ENCODE results near the gene SMARCAL1. TPM values are rescaled to one million over a fixed set of nuclear protein-coding genes. Genes with fewer than 3 reads are reported as not detected.

SMARCAL1 gene
- polyA plus RNA-seq, 6 donors from 2014 or later, result 15.5 to 28.1 (median 23.4) TPM

DNA sequence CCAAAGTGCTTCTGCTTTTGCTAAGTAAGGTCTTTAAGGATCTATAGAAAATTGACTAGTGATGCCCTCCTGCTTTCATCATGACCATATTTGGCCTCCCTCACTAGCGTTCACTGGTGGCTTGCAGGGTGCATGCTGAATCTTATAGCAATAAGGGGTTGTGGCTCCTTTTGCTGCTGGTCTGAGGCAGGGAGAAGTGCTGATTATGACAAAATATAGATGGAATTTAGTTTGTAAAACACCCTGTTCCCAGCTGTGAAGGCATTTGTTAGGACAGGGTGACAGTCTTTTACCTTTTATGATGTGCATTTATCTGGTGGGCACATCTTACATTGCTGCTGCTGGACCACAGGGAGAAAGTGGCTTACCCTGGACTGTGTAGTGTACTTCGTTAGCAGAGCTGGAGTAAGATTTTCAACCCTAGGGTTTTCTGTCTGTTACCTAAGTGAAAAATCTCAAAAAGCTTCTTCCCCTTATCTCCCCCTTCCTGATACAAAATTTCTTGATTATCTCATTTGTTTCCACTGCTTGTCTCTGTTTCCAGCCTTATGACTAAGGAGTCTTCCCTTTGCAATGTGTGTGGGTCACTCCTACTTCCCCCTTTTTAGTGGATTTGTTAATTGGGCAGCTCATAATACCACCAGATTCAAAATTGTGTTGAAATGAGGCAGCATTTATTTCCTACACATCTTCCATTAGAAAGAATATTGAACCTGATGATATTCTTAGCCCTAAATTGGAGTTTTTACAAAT lies 65.2 kb downstream of the SMARCAL1 start:
- no peaks in the 10 kb centered on the region for H3K27me3 Mint-ChIP-seq
- no peak overlapping the region for H3K27ac Mint-ChIP-seq
- no peak for DNase-seq
- peaks cover 11 to 17% of the 10 kb centered on the region in 2 donors for H3K36me3 Mint-ChIP-seq
- peaks cover 7 to 20% (median 11%) of the 10 kb centered on the region in 3 donors for H3K4me1 Mint-ChIP-seq
- no peak for ATAC-seq (ENCODE audit: low read depth in 2 of 2)
- H3K9me3 Mint-ChIP-seq, result no peaks in the 10 kb centered on the region
- no peak overlapping the region for H3K4me3 Mint-ChIP-seq

DNA sequence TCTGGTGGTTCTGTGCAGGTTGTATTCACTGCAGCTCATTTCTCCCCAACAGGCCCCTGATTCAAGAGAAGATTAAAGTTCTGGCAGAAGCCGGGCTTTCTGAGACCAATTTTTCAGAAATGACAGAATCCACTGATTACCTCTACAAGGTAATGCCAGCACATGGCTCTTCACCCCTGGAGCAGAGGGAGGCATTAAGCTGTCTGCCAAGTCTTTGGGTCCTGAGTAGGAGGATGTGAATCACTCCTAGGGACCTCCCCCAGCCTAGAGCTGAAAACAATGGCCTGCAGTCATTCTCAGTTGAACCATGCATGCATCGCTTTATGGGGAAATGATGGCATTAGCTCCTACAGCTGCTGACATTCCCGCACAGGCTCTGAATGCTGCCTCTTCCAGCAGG lies 65.9 kb downstream of the SMARCAL1 start:
- DNase-seq (no peak), ATAC-seq (ENCODE audit: low read depth in 2 of 2) (no peak)
- no peak overlapping the region for H3K4me3 Mint-ChIP-seq
- peaks cover 7 to 20% (median 11%) of the 10 kb centered on the region in 3 donors for H3K4me1 Mint-ChIP-seq
- H3K36me3 Mint-ChIP-seq, result peaks cover 11 to 20% of the 10 kb centered on the region in 2 donors
- H3K27me3 Mint-ChIP-seq, result no peaks in the 10 kb centered on the region
- no peaks in the 10 kb centered on the region for H3K9me3 Mint-ChIP-seq
- no peak overlapping the region for H3K27ac Mint-ChIP-seq

DNA sequence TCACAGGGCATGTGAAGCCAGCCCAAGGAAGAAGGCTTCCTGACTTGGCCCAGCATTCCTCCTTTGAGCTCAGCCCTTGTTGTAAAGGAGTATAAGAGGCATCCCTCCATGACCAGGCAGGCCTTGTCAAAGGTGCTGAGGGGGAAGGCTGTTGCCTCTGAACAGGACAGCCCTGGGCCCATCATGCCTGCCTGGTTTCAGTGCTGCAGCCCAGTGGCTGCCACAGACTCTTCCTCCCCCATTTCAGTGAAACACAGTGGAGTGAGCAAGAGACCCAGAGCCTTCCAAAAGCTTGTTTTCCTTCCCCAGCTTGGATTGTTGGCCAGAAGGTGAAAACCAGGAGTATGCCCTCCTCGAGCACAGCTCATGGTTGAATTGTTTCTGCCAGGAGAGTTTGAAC lies 66.5 kb downstream of the SMARCAL1 start:
- peaks cover 11 to 20% of the 10 kb centered on the region in 2 donors for H3K36me3 Mint-ChIP-seq
- H3K27ac Mint-ChIP-seq, result no peak overlapping the region

DNA sequence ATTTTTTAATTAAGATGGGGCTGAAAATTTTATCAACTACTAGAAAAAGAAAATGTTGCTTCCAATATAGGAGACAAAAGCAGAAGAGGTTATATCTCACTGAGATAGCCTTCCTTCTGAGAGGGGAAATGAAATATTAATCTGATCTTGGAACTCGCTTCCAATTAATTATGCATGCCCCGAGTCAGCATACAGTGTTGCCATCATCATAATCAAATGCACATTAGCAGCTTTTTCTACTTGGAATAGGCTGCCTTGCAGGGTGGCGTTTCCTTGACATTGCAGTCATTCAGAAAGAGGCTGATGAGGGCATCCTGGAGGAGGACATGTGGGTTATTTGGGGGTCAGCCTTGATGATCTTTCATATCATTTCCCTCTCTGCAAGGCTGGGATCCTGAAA lies 67.9 kb downstream of the SMARCAL1 start:
- H3K36me3 Mint-ChIP-seq, result peaks cover 11 to 20% of the 10 kb centered on the region in 2 donors
- H3K9me3 Mint-ChIP-seq, result no peaks in the 10 kb centered on the region

More for the DNA sequence above, 66.5 kb downstream of the SMARCAL1 start:
- Mint-ChIP-seq H3K4me3 (no peak overlapping the region), H3K4me1 (peaks cover 7 to 20% (median 11%) of the 10 kb centered on the region in 3 donors), H3K9me3 (no peaks in the 10 kb centered on the region), H3K27me3 (no peaks in the 10 kb centered on the region)
- ATAC-seq (ENCODE audit: low read depth in 2 of 2) (no peak), DNase-seq (no peak)

DNA sequence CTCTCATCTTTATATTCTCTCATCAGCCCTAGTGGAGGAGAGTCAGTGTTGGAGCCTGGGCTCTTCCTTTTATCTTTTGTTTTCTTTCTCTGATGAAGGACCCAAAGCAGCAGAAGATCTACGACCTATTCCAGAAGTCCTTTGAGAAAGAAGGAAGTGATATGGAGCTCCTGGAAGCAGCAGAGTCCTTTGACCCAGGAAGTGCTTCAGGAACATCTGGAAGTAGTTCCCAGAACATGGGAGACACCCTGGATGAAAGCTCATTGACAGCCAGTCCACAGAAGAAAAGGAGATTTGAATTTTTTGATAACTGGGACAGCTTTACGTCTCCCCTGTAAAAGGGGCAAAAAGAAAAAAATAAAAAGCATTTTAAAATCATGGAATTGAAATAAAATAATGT lies 70.4 kb downstream of the SMARCAL1 start:
- Mint-ChIP-seq H3K4me3 (no peak overlapping the region), H3K27me3 (no peaks in the 10 kb centered on the region), H3K36me3 (peaks cover 11 to 20% of the 10 kb centered on the region in 2 donors), H3K4me1 (no peaks in the 10 kb centered on the region), H3K27ac (no peak overlapping the region), H3K9me3 (no peaks in the 10 kb centered on the region)
- no peak for ATAC-seq (ENCODE audit: low read depth in 2 of 2)
- DNase-seq, result no peak

More for the DNA sequence above, 67.9 kb downstream of the SMARCAL1 start:
- Mint-ChIP-seq H3K27ac (no peak overlapping the region), H3K4me3 (no peak overlapping the region), H3K27me3 (no peaks in the 10 kb centered on the region), H3K4me1 (peaks cover 5 to 12% (median 6%) of the 10 kb centered on the region in 3 donors)
- DNase-seq (no peak), ATAC-seq (ENCODE audit: low read depth in 2 of 2) (no peak)

DNA sequence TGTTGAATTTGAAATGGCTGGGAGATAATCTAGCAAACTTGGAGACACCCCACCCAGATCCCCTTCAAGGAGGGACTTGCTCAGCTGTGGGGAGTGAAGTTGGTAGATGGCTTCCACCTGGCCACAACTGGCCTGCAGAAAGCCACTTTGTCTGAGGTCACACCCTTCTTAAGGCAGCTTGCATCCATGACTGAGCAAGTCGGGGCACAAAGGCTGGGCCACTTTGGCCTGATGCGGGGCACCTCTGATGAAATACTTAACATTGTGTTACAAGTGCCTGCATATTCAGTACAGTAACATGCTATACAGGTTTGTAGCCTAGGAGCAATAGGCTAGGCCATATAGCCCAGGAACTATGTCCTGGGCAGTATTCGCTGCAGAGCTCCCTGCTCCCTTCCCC lies 73.0 kb downstream of the SMARCAL1 start:
- no peak for DNase-seq
- Mint-ChIP-seq H3K9me3 (no peaks in the 10 kb centered on the region), H3K27ac (no peak overlapping the region), H3K27me3 (no peaks in the 10 kb centered on the region), H3K36me3 (peaks cover 9 to 18% of the 10 kb centered on the region in 2 donors), H3K4me1 (peaks cover 2 to 9% (median 2%) of the 10 kb centered on the region in 3 donors), H3K4me3 (no peak overlapping the region)
- no peak for ATAC-seq (ENCODE audit: low read depth in 2 of 2)

DNA sequence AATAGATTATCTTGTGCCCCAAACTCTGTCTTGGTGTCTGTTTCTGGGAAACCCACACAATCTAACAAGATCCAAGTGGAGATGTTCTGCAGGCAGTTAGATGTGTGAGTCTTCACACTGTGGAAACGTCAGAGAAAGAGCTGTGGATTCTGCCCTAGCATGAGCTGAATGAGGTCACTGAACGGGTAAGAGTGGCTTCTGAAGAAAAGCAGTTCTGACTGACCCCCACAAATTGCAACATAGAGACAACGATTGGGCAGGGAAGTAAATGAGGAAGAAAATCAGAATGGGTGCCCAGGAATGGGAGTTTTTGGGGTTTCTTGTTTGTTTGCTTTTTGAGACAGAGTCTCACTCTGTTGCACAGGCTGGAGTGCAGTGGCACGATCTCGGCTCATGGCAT lies 73.5 kb downstream of the SMARCAL1 start:
- Mint-ChIP-seq H3K27ac (peak overlapping the region in 1 of 6 donors; percentile 33), H3K27me3 (no peaks in the 10 kb centered on the region), H3K9me3 (no peaks in the 10 kb centered on the region), H3K4me3 (no peak overlapping the region), H3K36me3 (peaks cover 4 to 13% of the 10 kb centered on the region in 2 donors), H3K4me1 (peaks cover 2 to 9% (median 7%) of the 10 kb centered on the region in 3 donors)
- DNase-seq, result no peak
- ATAC-seq (ENCODE audit: low read depth in 2 of 2), result no peak

DNA sequence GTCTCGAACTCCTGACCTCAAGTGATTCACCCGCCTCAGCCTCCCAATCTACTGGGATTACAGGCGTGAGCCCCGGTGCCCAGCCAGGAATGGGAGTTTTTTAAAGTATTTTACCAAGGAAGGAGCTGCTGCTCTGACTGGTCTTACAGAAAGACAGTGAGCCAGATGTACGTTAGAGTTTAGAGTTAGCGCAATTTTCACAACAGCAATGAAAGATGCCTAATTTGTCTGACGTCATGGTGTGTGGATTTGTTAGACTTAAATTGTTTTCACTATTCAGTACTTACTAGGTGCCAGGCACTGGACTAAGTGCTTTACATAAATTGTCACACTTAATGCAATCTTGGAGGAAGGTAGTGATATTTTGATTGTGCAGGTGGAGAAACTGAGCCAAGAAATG lies 74.0 kb downstream of the SMARCAL1 start:
- peaks cover 0 to 11% of the 10 kb centered on the region in 2 donors for H3K36me3 Mint-ChIP-seq
- no peaks in the 10 kb centered on the region for H3K9me3 Mint-ChIP-seq
- H3K27ac Mint-ChIP-seq, result peak overlapping the region in 1 of 6 donors; percentile 33
- H3K4me1 Mint-ChIP-seq, result peaks cover 2 to 10% (median 9%) of the 10 kb centered on the region in 3 donors
- no peak for DNase-seq
- no peak for ATAC-seq (ENCODE audit: low read depth in 2 of 2)
- no peak overlapping the region for H3K4me3 Mint-ChIP-seq
- no peaks in the 10 kb centered on the region for H3K27me3 Mint-ChIP-seq

DNA sequence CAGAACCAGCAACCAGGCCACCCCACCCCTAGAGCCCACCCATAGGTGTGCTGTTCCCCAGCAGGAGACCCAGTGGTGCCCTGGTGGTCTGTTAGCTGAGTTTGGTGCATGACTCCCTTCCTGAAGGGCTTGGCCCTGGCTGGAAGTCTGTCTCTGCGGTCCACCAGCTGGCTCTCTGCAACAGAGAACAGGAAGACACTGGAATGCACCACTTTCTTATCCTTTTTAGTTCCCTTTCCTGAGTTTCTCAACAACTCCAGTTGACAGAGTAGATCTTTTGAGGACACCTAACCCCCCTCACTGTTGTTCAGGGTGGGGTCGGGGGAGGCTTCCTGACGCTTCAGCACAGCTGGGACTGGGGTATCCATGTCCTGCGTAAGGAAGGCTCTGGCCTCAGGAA lies 74.4 kb downstream of the SMARCAL1 start:
- ATAC-seq (ENCODE audit: low read depth in 2 of 2), result no peak
- Mint-ChIP-seq H3K9me3 (peaks cover 0 to under 1% (median 0%) of the 10 kb centered on the region in 7 donors), H3K4me3 (no peak overlapping the region), H3K36me3 (peaks cover 0 to 10% of the 10 kb centered on the region in 2 donors), H3K4me1 (peaks cover 4 to 12% (median 10%) of the 10 kb centered on the region in 3 donors), H3K27me3 (no peaks in the 10 kb centered on the region), H3K27ac (no peak overlapping the region)
- no peak for DNase-seq

DNA sequence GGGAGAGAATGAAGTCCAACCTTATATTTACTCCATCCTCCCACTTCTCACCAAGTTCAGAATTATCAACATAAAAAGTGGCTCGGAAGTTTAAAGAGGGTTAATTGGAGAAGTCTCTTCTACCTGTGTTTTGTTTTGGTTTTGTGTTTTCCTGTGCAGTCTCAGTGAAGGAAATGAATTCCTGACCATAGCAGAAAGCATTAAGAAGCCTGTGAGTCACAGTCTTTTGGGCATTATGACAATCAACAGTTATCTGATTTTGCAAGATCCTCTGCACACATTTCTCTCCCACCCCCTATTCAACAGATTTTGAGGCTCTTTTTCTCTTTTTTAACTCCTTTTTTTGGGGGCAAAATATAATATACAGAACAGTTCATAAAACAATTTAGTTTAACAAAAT lies 77.8 kb downstream of the SMARCAL1 start:
- ATAC-seq (ENCODE audit: low read depth in 2 of 2) (no peak), DNase-seq (no peak)
- Mint-ChIP-seq H3K4me3 (no peak overlapping the region), H3K9me3 (peaks cover 0 to 4% (median 0%) of the 10 kb centered on the region in 7 donors), H3K27me3 (no peaks in the 10 kb centered on the region), H3K27ac (peak overlapping the region in 2 of 6 donors; percentile 37 to 69), H3K36me3 (no peaks in the 10 kb centered on the region), H3K4me1 (peaks cover 23 to 36% (median 35%) of the 10 kb centered on the region in 3 donors)

DNA sequence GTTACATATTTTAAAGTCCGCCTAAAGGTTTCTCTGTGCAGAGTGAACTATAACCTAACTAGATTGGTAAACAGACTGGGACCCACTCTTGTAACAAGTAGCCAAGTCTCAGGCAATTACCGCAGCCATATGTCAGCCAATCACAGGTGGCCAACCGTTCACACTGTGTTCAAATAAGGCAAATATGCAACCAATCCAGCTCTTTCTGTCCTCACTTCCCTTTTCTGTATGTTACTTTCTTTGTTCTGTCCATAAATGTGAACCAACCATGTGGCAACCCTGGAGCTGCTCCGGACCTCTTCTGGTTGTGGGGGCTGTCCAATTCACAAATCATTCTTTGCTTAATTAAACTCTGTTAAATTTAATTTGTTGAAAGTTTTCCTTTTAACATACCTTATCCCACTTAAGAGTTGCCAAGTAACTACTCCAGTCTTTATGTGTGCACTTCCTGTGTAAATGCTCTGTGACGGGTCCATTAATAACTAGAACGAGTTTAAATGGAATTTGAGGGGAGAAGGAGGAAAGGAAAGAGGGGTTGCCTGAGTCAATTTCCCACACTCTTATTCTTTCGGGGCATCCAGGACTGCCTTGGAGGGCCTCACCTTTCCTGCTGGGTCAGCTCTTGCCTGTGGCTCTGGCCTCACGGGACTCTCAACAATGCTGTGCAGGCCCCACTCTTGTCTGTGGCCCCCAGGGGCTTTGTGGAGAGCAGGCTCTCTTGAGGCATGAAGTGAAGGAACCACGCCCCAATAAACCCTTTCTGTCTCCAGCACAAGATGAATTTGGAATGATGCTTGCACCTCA lies 79.7 kb downstream of the SMARCAL1 start:
- H3K4me1 Mint-ChIP-seq, result peaks cover 23 to 36% (median 35%) of the 10 kb centered on the region in 3 donors
- peak; percentile 42 for DNase-seq
- H3K27ac Mint-ChIP-seq, result peak overlapping the region; percentile 66 to 93 (median 84)
- H3K9me3 Mint-ChIP-seq, result peaks cover 0 to 4% (median 0%) of the 10 kb centered on the region in 7 donors
- H3K36me3 Mint-ChIP-seq, result no peaks in the 10 kb centered on the region
- no peaks in the 10 kb centered on the region for H3K27me3 Mint-ChIP-seq
- ATAC-seq (ENCODE audit: low read depth in 2 of 2), result peak; percentile 86 to 88
- peak overlapping the region in 7 of 8 donors; percentile 44 to 89 (median 76) for H3K4me3 Mint-ChIP-seq

DNA sequence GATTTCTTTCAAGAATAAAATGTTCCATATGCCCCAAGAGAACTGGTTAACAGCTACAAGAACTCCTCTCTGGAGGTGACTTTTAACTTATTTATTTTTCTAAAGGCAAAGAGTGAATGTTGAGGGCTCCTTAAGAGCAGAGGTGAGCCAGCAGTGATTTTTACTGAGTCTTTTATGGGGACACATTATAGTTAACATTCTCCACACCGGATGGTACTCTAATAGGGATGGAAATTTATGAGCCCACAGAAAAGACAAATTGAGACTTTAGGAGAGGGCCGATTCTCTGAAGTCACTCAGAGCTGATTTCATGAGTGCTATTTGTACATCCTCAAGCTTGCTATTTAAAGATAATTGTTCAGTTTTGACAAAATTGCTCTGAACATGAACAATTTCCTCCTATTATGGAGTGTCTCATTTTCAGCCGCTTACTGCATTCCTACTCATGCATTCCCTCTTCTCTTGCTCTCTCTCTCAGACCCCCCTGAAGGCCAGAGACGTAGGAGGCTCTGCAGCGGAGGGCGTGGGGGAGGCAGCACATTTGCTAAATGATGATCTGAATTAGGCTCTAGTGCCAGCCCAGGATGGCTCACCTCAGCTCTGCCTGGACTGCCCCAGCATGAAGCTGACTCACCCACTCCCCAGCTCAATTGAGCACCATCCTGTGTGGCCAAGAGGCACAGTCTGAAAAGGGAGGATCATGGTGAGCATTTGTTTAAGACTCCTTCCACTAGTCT lies 80.5 kb downstream of the SMARCAL1 start:
- no peaks in the 10 kb centered on the region for H3K27me3 Mint-ChIP-seq
- H3K4me3 Mint-ChIP-seq, result peak overlapping the region; percentile 1 to 89 (median 74)
- peak overlapping the region; percentile 66 to 93 (median 84) for H3K27ac Mint-ChIP-seq

DNA sequence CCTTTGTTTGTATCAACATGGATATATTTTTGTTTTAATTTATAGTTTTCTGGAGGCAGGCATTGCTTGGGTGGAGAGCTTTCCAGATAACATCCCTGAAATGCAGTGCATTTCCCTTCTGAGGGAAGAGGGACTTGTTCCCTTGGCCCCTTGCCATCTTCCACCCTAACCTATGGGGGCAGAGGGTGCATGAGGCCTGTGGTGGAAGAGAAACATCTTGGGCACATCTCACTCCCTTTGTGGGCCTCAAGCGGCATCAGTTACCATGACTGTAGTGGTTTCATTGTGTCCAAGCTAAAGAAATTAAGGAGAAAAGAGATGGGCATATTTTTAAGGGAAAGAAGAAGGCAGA lies 81.0 kb downstream of the SMARCAL1 start:
- no peak for ATAC-seq (ENCODE audit: low read depth in 2 of 2)
- Mint-ChIP-seq H3K4me1 (peaks cover 31 to 48% (median 44%) of the 10 kb centered on the region in 3 donors), H3K27ac (peak overlapping the region in 4 of 6 donors; percentile 5 to 81 (median 68)), H3K4me3 (peak overlapping the region in 4 of 8 donors; percentile 1 to 71 (median 30)), H3K36me3 (no peaks in the 10 kb centered on the region), H3K27me3 (no peaks in the 10 kb centered on the region), H3K9me3 (peaks cover 0 to 4% (median 0%) of the 10 kb centered on the region in 7 donors)
- DNase-seq, result no peak

More for the DNA sequence above, 80.5 kb downstream of the SMARCAL1 start:
- H3K9me3 Mint-ChIP-seq, result peaks cover 0 to 4% (median 0%) of the 10 kb centered on the region in 7 donors
- no peak for ATAC-seq (ENCODE audit: low read depth in 2 of 2)
- peaks cover 25 to 42% (median 41%) of the 10 kb centered on the region in 3 donors for H3K4me1 Mint-ChIP-seq
- no peaks in the 10 kb centered on the region for H3K36me3 Mint-ChIP-seq
- DNase-seq, result no peak

Measured in naive B cell (primary cell).